Measurements from ENCODE around the gene SHMT2. TPM values are rescaled to one million over a fixed set of nuclear protein-coding genes. Genes with fewer than 3 reads are reported as not detected.

The SHMT2 gene
- total RNA-seq, 1 experiment from 2014 or later, result 297 TPM

DNA sequence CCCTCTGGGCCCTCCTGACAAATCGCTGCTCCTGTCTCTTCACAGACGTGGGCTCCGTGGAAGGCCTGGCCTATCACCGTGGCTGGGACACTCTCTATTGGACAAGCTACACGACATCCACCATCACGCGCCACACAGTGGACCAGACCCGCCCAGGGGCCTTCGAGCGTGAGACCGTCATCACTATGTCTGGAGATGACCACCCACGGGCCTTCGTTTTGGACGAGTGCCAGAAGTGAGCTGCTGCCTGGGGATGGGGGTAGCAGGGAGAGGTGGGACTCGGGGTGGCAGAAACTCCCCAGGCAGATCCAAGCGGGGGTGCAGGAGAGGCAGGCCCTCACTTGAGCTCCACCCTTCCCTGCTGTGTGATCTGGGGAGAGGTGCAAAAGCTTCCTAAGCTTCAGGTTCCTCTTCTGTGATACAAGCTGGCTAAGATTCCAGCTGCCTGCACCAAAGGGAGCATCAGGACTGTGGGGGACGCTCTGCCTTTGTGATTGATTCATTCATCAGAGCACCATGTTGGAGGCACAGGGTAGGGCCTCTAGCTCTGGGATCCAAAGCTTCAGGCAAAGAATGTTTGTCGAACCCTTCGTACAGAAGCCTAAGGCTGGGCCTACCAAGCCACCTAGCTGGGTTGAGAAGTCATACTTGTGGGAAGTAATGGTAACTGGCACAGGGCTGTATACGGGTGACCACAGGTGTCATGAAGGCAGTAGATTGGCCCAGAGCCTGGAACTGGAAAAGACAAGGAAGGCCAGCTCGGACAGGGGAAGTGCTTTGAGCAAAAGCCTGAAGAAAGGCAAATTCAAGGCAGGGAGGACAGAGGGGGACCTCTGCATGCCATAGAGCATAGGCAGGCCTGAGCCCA is 42.1 kb upstream of the SHMT2 start:
- peaks cover 78% of the 10 kb centered on the region for H3K36me3 Mint-ChIP-seq
- ChIA-PET POLR2A (interaction anchor here (0.8 kb wide), 1 partner anchor 19 kb away, joined by 3 read pairs; no protein-coding TSS in a partner anchor), CTCF (interaction anchor here (1.0 to 4.1 kb wide), 3 partner anchors 12 to 63 kb away, joined by 3 to 34 read pairs (median 5); no protein-coding TSS in a partner anchor)
- ATAC-seq (no peak), DNase-seq (ENCODE audit: low spot score) (no peak)
- H3K9me3 Mint-ChIP-seq, result peaks cover 5% of the 10 kb centered on the region; the same call in 1 of the 2 replicates
- H3K4me3 Mint-ChIP-seq, result no peak overlapping the region
- TF ChIP-seq SOX15 (CRISPR knock-in tag; IDR thresholded peaks at IDR 0.05) (no peak), NFYB (CRISPR knock-in tag; conservative IDR thresholded peaks at IDR 0.05; ENCODE audit: low read depth) (no peak), CREM (CRISPR knock-in tag; IDR thresholded peaks at IDR 0.05) (no peak), SMAD4 (CRISPR knock-in tag; IDR thresholded peaks at IDR 0.05) (no peak), FOXJ3 (CRISPR knock-in tag; IDR thresholded peaks at IDR 0.05; ENCODE audit: borderline replicate concordance) (no peak), ZNF416 (CRISPR knock-in tag; IDR thresholded peaks at IDR 0.05) (no peak), EMX1 (CRISPR knock-in tag; IDR thresholded peaks at IDR 0.05) (no peak), TEAD1 (CRISPR knock-in tag; IDR thresholded peaks at IDR 0.05) (no peak), GABPB1 (CRISPR knock-in tag; IDR thresholded peaks at IDR 0.05) (no peak), FOXP1 (CRISPR knock-in tag; IDR thresholded peaks at IDR 0.05; ENCODE audit: borderline replicate concordance) (no peak)
- TF ChIP-seq, protein P1, sequence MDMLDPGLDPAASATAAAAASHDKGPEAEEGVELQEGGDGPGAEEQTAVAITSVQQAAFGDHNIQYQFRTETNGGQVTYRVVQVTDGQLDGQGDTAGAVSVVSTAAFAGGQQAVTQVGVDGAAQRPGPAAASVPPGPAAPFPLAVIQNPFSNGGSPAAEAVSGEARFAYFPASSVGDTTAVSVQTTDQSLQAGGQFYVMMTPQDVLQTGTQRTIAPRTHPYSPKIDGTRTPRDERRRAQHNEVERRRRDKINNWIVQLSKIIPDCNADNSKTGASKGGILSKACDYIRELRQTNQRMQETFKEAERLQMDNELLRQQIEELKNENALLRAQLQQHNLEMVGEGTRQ (CRISPR knock-in tag; IDR thresholded peaks at IDR 0.05), result no peak
- TF ChIP-seq, protein P2, sequence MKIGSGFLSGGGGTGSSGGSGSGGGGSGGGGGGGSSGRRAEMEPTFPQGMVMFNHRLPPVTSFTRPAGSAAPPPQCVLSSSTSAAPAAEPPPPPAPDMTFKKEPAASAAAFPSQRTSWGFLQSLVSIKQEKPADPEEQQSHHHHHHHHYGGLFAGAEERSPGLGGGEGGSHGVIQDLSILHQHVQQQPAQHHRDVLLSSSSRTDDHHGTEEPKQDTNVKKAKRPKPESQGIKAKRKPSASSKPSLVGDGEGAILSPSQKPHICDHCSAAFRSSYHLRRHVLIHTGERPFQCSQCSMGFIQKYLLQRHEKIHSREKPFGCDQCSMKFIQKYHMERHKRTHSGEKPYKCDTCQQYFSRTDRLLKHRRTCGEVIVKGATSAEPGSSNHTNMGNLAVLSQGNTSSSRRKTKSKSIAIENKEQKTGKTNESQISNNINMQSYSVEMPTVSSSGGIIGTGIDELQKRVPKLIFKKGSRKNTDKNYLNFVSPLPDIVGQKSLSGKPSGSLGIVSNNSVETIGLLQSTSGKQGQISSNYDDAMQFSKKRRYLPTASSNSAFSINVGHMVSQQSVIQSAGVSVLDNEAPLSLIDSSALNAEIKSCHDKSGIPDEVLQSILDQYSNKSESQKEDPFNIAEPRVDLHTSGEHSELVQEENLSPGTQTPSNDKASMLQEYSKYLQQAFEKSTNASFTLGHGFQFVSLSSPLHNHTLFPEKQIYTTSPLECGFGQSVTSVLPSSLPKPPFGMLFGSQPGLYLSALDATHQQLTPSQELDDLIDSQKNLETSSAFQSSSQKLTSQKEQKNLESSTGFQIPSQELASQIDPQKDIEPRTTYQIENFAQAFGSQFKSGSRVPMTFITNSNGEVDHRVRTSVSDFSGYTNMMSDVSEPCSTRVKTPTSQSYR (CRISPR knock-in tag; IDR thresholded peaks at IDR 0.05), result no peak
- TF ChIP-seq, protein P3, sequence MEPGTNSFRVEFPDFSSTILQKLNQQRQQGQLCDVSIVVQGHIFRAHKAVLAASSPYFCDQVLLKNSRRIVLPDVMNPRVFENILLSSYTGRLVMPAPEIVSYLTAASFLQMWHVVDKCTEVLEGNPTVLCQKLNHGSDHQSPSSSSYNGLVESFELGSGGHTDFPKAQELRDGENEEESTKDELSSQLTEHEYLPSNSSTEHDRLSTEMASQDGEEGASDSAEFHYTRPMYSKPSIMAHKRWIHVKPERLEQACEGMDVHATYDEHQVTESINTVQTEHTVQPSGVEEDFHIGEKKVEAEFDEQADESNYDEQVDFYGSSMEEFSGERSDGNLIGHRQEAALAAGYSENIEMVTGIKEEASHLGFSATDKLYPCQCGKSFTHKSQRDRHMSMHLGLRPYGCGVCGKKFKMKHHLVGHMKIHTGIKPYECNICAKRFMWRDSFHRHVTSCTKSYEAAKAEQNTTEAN (CRISPR knock-in tag; IDR thresholded peaks at IDR 0.05), result no peak
- TF ChIP-seq, protein P4, sequence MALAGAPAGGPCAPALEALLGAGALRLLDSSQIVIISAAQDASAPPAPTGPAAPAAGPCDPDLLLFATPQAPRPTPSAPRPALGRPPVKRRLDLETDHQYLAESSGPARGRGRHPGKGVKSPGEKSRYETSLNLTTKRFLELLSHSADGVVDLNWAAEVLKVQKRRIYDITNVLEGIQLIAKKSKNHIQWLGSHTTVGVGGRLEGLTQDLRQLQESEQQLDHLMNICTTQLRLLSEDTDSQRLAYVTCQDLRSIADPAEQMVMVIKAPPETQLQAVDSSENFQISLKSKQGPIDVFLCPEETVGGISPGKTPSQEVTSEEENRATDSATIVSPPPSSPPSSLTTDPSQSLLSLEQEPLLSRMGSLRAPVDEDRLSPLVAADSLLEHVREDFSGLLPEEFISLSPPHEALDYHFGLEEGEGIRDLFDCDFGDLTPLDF (CRISPR knock-in tag; IDR thresholded peaks at IDR 0.05), result no peak
- H3K27me3 Mint-ChIP-seq (ENCODE audit: low read depth), result no peaks in the 10 kb centered on the region
- peaks cover 4% of the 10 kb centered on the region for H3K4me1 Mint-ChIP-seq
- no peak overlapping the region; the same call in 1 of the 2 replicates for H3K27ac Mint-ChIP-seq

DNA sequence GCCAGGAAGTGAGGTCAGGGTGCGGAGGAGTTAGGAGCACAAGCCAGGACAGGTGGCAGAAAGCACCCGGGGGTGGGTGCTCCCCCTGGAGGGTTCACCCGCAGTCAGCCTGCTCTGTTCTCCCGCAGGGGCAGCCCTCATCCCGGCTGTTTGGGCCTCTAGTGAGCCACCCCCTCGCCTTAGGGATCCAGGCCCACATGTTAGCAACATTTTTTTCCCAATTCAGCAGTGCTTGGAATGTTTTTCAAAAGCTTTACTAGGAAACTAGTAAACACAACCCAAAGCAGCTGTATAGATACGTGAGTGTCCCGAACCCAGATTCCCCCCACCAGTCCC is 41.5 kb upstream of the SHMT2 start:
- ChIA-PET POLR2A (interaction anchor here (0.8 kb wide), 1 partner anchor 20 kb away, joined by 3 read pairs; no protein-coding TSS in a partner anchor), CTCF (interaction anchor here (0.8 to 4.1 kb wide), 4 partner anchors 12 to 62 kb away, joined by 4 to 34 read pairs (median 4); no protein-coding TSS in a partner anchor)
- H3K4me3 Mint-ChIP-seq, result no peak overlapping the region
- TF ChIP-seq SOX15 (CRISPR knock-in tag; IDR thresholded peaks at IDR 0.05) (no peak), JAZF1 (CRISPR knock-in tag; IDR thresholded peaks at IDR 0.05) (no peak), FOXP1 (CRISPR knock-in tag; IDR thresholded peaks at IDR 0.05; ENCODE audit: borderline replicate concordance) (no peak), ZNF263 (CRISPR knock-in tag; IDR thresholded peaks at IDR 0.05; ENCODE audit: low read depth) (no peak), ZNF671 (CRISPR knock-in tag; IDR thresholded peaks at IDR 0.05) (no peak)
- TF ChIP-seq, protein P5, sequence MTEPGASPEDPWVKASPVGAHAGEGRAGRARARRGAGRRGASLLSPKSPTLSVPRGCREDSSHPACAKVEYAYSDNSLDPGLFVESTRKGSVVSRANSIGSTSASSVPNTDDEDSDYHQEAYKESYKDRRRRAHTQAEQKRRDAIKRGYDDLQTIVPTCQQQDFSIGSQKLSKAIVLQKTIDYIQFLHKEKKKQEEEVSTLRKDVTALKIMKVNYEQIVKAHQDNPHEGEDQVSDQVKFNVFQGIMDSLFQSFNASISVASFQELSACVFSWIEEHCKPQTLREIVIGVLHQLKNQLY (CRISPR knock-in tag; IDR thresholded peaks at IDR 0.05), result no peak
- TF ChIP-seq, protein P6, sequence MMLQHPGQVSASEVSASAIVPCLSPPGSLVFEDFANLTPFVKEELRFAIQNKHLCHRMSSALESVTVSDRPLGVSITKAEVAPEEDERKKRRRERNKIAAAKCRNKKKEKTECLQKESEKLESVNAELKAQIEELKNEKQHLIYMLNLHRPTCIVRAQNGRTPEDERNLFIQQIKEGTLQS (CRISPR knock-in tag; conservative IDR thresholded peaks at IDR 0.05), result no peak
- TF ChIP-seq, protein P7, sequence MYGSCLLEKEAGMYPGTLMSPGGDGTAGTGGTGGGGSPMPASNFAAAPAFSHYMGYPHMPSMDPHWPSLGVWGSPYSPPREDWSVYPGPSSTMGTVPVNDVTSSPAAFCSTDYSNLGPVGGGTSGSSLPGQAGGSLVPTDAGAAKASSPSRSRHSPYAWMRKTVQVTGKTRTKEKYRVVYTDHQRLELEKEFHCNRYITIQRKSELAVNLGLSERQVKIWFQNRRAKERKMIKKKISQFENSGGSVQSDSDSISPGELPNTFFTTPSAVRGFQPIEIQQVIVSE (CRISPR knock-in tag; IDR thresholded peaks at IDR 0.05; ENCODE audit: borderline replicate concordance), result no peak
- TF ChIP-seq, protein P8, sequence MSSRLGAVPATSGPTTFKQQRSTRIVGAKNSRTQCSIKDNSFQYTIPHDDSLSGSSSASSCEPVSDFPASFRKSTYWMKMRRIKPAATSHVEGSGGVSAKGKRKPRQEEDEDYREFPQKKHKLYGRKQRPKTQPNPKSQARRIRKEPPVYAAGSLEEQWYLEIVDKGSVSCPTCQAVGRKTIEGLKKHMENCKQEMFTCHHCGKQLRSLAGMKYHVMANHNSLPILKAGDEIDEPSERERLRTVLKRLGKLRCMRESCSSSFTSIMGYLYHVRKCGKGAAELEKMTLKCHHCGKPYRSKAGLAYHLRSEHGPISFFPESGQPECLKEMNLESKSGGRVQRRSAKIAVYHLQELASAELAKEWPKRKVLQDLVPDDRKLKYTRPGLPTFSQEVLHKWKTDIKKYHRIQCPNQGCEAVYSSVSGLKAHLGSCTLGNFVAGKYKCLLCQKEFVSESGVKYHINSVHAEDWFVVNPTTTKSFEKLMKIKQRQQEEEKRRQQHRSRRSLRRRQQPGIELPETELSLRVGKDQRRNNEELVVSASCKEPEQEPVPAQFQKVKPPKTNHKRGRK (CRISPR knock-in tag; IDR thresholded peaks at IDR 0.05; ENCODE audit: borderline replicate concordance), result no peak
- H3K4me1 Mint-ChIP-seq, result no peaks in the 10 kb centered on the region
- no peaks in the 10 kb centered on the region for H3K27me3 Mint-ChIP-seq (ENCODE audit: low read depth)
- no peak for DNase-seq (ENCODE audit: low spot score)
- H3K27ac Mint-ChIP-seq, result no peak overlapping the region
- H3K36me3 Mint-ChIP-seq, result peaks cover 77% of the 10 kb centered on the region
- no peak for ATAC-seq
- H3K9me3 Mint-ChIP-seq, result peaks cover 5% of the 10 kb centered on the region; the same call in 1 of the 2 replicates
